HepG2 (cell line): ENCODE results near the gene HCRTR1. TPM values are rescaled to one million over a fixed set of nuclear protein-coding genes. Genes with fewer than 3 reads are reported as not detected.

Source experiments
- ATAC-seq: fragments of 200-7000 bp; cut with Tn5 transposase; 3 replicates; pipeline ENCODE4 v1.9.1; 2020; ENCODE audit warnings: mild to moderate bottlenecking, moderate library complexity
- BruUV-seq: library from RNA; stranded (reverse); fragments of 400-500 nt; replicated peaks from 2 replicates; lab custom pipeline; 2021; lab: Mats Ljungman, UMichigan
- CTCF ChIA-PET: fragments of 300-600 bp; formaldehyde crosslinking; extraction: SDS; loops from one replicate; lab custom pipeline; 2021; ENCODE audit warnings: low total read pairs, inconsistent platforms, low intra/inter-chr PET ratio; lab: Yijun Ruan, JAX
- POLR2A ChIA-PET: fragments of 350-600 bp; sonication (Branson Sonifier 250); formaldehyde crosslinking; loops from one replicate; lab custom pipeline; 2020; ENCODE audit warnings: antibody characterized with exemption, inconsistent platforms; lab: Yijun Ruan, JAX
- DNase-seq: peaks from one replicate; pipeline ENCODE4 v3.0.0-alpha.2; 2015; ENCODE audit warnings: low spot score
- FAIRE-seq: peaks from 3 replicates; lab custom pipeline; 2011; peaks lifted over from hg19 to GRCh38; lab: Jason Lieb, UNC
- H2AFZ ChIP-seq: one replicate; pipeline ENCODE4 v1.6.1; 2011; ENCODE audit warnings: low read length, inconsistent platforms
- H3K27ac ChIP-seq: fragments of 300-600 bp; 3 replicates; pipeline ENCODE4 v1.8.0; 2011; ENCODE audit warnings: mixed run types, mild to moderate bottlenecking, mixed read lengths, low read length, inconsistent platforms; ENCODE audit not compliant: insufficient read depth; ENCODE audit errors: extremely low read length
- H3K27me3 ChIP-seq, 2 experiments: fragments of 200-600 bp in 1 of 2; 2 replicates in 1 of 2; 3 replicates in 1 of 2; pipeline versions ENCODE4 v1.6.0 to v1.8.0; 2011; ENCODE audit warnings: low read length in 2 of 2, mild to moderate bottlenecking in 2 of 2, moderate library complexity in 2 of 2, inconsistent platforms in 1 of 2; ENCODE audit not compliant: insufficient read depth in 2 of 2, control insufficient read depth in 1 of 2
- H3K36me3 ChIP-seq, 2 experiments: fragments of 200-600 bp in 1 of 2; replicated peaks in 1 of 2; 2 replicates in 1 of 2; 3 replicates in 1 of 2; pipeline versions ENCODE4 v1.5.1 to v1.8.0; 2011; ENCODE audit warnings: low read length in 2 of 2, inconsistent platforms in 1 of 2; ENCODE audit not compliant: insufficient read depth in 2 of 2, control insufficient read depth in 1 of 2
- H3K4me1 ChIP-seq: 2 replicates; pipeline ENCODE4 v1.5.1; 2012; ENCODE audit warnings: low read length, inconsistent platforms; ENCODE audit not compliant: insufficient read depth
- H3K4me2 ChIP-seq: 2 replicates; pipeline ENCODE4 v1.6.0; 2011; ENCODE audit warnings: low read depth, low read length, inconsistent platforms
- H3K4me3 ChIP-seq, 3 experiments: fragments of 200-600 bp in 1 of 3; sonication (generic), shearing (Covaris generic) in 1 of 3; replicated peaks in 1 of 3; 2 replicates each; pipeline ENCODE4 v1.5.1; 2011 to 2016; ENCODE audit warnings: low read length in 3 of 3, inconsistent platforms in 2 of 3, low read depth in 2 of 3, mild to moderate bottlenecking in 2 of 3, control low read depth in 1 of 3, mixed read lengths in 1 of 3; ENCODE audit not compliant: insufficient read depth in 1 of 3
- H3K79me2 ChIP-seq: one replicate; pipeline ENCODE4 v1.6.1; 2011; ENCODE audit warnings: low read length, inconsistent platforms; ENCODE audit not compliant: insufficient read depth
- H3K9ac ChIP-seq: 2 replicates; pipeline ENCODE4 v1.6.0; 2011; ENCODE audit warnings: mild to moderate bottlenecking, low read depth, low read length, inconsistent platforms; ENCODE audit not compliant: insufficient read depth
- H3K9me3 ChIP-seq: 2 replicates; pipeline ENCODE4 v1.5.1; 2012; ENCODE audit warnings: mild to moderate bottlenecking, low read length
- H4K20me1 ChIP-seq: 2 replicates; pipeline ENCODE4 v1.6.0; 2011; ENCODE audit warnings: inconsistent platforms, mild to moderate bottlenecking, low read length, moderate library complexity; ENCODE audit not compliant: insufficient read depth
- ATRX ChIP-seq: sonication (generic); formaldehyde crosslinking; IDR thresholded peaks from 2 replicates; pipeline ENCODE4 v1.4.0; 2020; ENCODE audit warnings: missing genetic modification reagents, borderline replicate concordance
- CHD2 ChIP-seq: IDR thresholded peaks from 2 replicates; pipeline ENCODE4 v1.6.1; 2011; ENCODE audit warnings: low read depth, low read length, improper control_type of control experiment
- EHMT2 ChIP-seq: fragments of 200-600 bp; sonication (generic); IDR thresholded peaks from 2 replicates; pipeline ENCODE4 v1.7.0; 2017; ENCODE audit warnings: antibody characterized with exemption, low read depth, low read length, borderline replicate concordance
- FOXO4 ChIP-seq: sonication (generic); formaldehyde crosslinking; conservative IDR thresholded peaks from 2 replicates; pipeline ENCODE4 v1.8.1; 2023; ENCODE audit warnings: missing genetic modification reagents
- KLF6 ChIP-seq: IDR thresholded peaks from 2 replicates; pipeline ENCODE4 v1.8.0; 2016; ENCODE audit warnings: missing biosample characterization, missing genetic modification reagents
- MTERF4 ChIP-seq: sonication (generic); formaldehyde crosslinking; IDR thresholded peaks from 2 replicates; pipeline ENCODE4 v1.8.0; 2023; ENCODE audit warnings: mild to moderate bottlenecking, missing genetic modification reagents
- MYNN ChIP-seq: sonication (generic); formaldehyde crosslinking; IDR thresholded peaks from 2 replicates; pipeline ENCODE4 v1.4.0; 2020; ENCODE audit warnings: mild to moderate bottlenecking, low read depth, missing genetic modification reagents
- SUZ12 ChIP-seq: fragments of 150-350 bp; IDR thresholded peaks from 2 replicates; pipeline ENCODE4 v1.6.1; 2014; ENCODE audit warnings: low read depth, low read length
- TAF15 ChIP-seq: fragments of 200-400 bp; formaldehyde crosslinking; IDR thresholded peaks from one replicate; pipeline ENCODE4 v1.6.1; 2018; ENCODE audit warnings: mild to moderate bottlenecking, low read depth, low read length; ENCODE audit not compliant: poor library complexity, severe bottlenecking
- ZBTB2 ChIP-seq: sonication (generic); formaldehyde crosslinking; IDR thresholded peaks from 2 replicates; pipeline ENCODE4 v1.8.0; 2022; ENCODE audit warnings: low read depth, missing genetic modification reagents
- ZNF280D ChIP-seq: sonication (generic); formaldehyde crosslinking; IDR thresholded peaks from 2 replicates; pipeline ENCODE4 v1.5.1; 2020; ENCODE audit warnings: mild to moderate bottlenecking, missing genetic modification reagents
- ZNF7 ChIP-seq: IDR thresholded peaks from 2 replicates; pipeline ENCODE4 v1.6.1; 2016; ENCODE audit warnings: missing biosample characterization, missing genetic modification reagents
- ZSCAN25 ChIP-seq: sonication (generic); formaldehyde crosslinking; IDR thresholded peaks from 2 replicates; pipeline ENCODE4 v1.8.0; 2022; ENCODE audit warnings: mild to moderate bottlenecking, missing genetic modification reagents
- WGBS: methylation state at CpG from one replicate; pipeline ENCODE4 v1.1.6; 2017; ENCODE audit warnings: low lambda C conversion rate; 5-methylcytosine and 5-hydroxymethylcytosine counted together
- in situ Hi-C: cut with HindIII; loops from 2 replicates; pipeline ENCODE4 v1.10.0; 2017; ENCODE audit warnings: low pct_unique_long_range_greater_than_20kb; ENCODE audit not compliant: extremely low pct_ligation_motif_present
- intact Hi-C: fragments of 100-400 bp; cut with micrococcal nuclease; formaldehyde crosslinking; loops from one replicate; pipeline ENCODE4 v1.10.0; 2022; ENCODE audit not compliant: unreplicated experiment
- polyA plus RNA-seq, 8 experiments: library from polyadenylated mRNA; depleted of rRNA in 3 of 8; stranded (reverse) in 7 of 8; unstranded in 1 of 8; fragments of >200 nt; fragmentation: Illumina TruSeq in 4 of 8; extraction: Trizol in 4 of 8; gene quantifications; 2 replicates each; pipeline versions ENCODE4 v1.2.1 to v1.2.3, GENCODE V29; 2011 to 2016; ENCODE audit warnings: low read depth in 4 of 8, missing spikeins in 1 of 8, mixed read lengths in 1 of 8; ENCODE audit not compliant: insufficient read depth in 1 of 8
- total RNA-seq, 5 experiments: library from RNA; depleted of rRNA; stranded (reverse); fragments of >200 nt; fragmentation: Illumina TruSeq; extraction: Trizol; gene quantifications; 2 replicates each; pipeline ENCODE4 v1.2.3, GENCODE V29; 2016; ENCODE audit warnings: low read depth in 1 of 5
- TF ChIP-seq, protein P1 (sequence below): sonication (generic); formaldehyde crosslinking; IDR thresholded peaks from 2 replicates; pipeline ENCODE4 v1.8.0; 2022; ENCODE audit warnings: mild to moderate bottlenecking, missing genetic modification reagents, moderate library complexity

HCRTR1 gene
- total and polyA plus RNA-seq, 2 of the 13 experiments (the other 11 are each of a cell fraction or from before 2014, with no cell fraction given): not detected

DNA sequence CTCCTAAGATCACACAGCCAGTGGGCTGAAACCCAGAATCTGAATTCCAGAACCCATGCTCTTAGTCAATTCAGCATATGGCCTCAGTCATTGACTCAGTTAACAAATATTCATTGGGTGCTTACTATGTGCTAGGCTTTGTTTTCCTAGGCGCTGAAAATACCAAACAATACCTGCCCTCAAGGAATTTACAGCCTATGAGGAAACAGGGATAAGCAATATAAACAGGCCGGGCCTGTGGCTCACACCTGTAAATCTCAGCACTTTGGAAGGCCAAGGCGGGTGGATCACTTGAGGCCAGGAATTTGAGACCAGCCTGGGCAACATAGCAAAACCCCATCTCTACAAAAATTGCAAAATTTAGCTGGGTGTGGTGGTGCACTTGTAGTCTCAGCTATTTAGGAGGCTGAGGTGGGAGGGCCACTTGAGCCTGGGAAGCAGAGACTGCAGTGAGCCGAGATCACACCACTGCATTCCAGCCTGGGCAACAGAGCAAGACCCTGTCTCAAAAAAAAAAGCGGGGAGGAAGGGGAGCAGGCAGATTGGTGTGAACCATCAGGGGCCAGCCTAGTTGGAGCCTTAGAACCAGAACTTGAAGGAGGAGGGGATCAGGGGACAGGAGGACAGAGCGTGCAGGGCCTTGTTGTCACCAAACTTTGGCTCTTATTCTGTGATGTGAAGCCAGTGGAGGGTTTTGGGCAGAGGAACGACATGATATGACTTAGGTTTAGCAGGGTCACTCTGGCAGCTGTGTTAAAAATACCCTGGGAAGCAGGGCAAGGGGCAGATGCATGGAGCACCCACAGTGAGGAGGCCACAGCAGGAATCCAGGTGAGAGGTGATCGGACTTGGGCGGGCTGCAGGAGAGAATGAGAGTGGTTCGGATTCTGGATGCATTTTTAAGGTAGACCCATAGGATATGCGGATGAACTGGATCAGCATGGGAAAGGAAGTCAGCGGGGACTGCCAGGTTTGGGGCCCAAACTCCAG lies 35.4 kb upstream of the HCRTR1 start:
- no peak overlapping the region for H2AFZ ChIP-seq
- H3K9ac ChIP-seq: no peak overlapping the region
- H3K36me3 ChIP-seq: peaks cover 7 to 22% of the 10 kb centered on the region in 2 experiments; a peak in 4 of 5 replicates
- H4K20me1 ChIP-seq: 0 out of 2 replicates have a peak, but pooled peaks cover 2% of the 10 kb centered on the region
- in situ Hi-C loops: no loop called here
- intact Hi-C loops: no loop called here
- ChIA-PET POLR2A (no interaction called here), CTCF (no interaction called here)
- DNase-seq (no peak), ATAC-seq (no peak), FAIRE-seq (no peak)
- peaks cover 68% of the 10 kb centered on the region for H3K4me1 ChIP-seq
- H3K27ac ChIP-seq: no peak overlapping the region
- WGBS: 86% methylated on average over 12 of the region's 12 CpGs
- no peaks in the 10 kb centered on the region; a peak in 1 of 5 replicates for H3K27me3 ChIP-seq
- no TSS peak for BruUV-seq
- H3K4me2 ChIP-seq: no peak overlapping the region
- no peak overlapping the region for H3K4me3 ChIP-seq
- H3K9me3 ChIP-seq: no peaks in the 10 kb centered on the region
- peaks cover 13% of the 10 kb centered on the region for H3K79me2 ChIP-seq
- TF ChIP-seq CHD2 (no peak), TAF15 (no peak), ATRX (CRISPR knock-in tag) (no peak), MYNN (no peak), KLF6 (CRISPR knock-in tag) (no peak), FOXO4 (no peak), ZNF7 (CRISPR knock-in tag) (no peak), ZBTB2 (no peak), ZNF280D (CRISPR knock-in tag) (no peak), ZSCAN25 (CRISPR knock-in tag) (no peak), SUZ12 (no peak), MTERF4 (CRISPR knock-in tag) (no peak), EHMT2 (no peak)
- TF ChIP-seq, protein P1, sequence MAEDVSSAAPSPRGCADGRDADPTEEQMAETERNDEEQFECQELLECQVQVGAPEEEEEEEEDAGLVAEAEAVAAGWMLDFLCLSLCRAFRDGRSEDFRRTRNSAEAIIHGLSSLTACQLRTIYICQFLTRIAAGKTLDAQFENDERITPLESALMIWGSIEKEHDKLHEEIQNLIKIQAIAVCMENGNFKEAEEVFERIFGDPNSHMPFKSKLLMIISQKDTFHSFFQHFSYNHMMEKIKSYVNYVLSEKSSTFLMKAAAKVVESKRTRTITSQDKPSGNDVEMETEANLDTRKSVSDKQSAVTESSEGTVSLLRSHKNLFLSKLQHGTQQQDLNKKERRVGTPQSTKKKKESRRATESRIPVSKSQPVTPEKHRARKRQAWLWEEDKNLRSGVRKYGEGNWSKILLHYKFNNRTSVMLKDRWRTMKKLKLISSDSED (CRISPR knock-in tag): no peak
